Activated T-cell treated with anti-CD3 and anti-CD28 coated beads for 24 hours (primary cell): ENCODE data around the gene PSMB5.

ENCODE experiments used
- DNase-seq: peaks from one replicate; pipeline ENCODE4 v3.0.0-alpha.2; 2020; ENCODE audit warnings: low read depth

The PSMB5 gene

DNA sequence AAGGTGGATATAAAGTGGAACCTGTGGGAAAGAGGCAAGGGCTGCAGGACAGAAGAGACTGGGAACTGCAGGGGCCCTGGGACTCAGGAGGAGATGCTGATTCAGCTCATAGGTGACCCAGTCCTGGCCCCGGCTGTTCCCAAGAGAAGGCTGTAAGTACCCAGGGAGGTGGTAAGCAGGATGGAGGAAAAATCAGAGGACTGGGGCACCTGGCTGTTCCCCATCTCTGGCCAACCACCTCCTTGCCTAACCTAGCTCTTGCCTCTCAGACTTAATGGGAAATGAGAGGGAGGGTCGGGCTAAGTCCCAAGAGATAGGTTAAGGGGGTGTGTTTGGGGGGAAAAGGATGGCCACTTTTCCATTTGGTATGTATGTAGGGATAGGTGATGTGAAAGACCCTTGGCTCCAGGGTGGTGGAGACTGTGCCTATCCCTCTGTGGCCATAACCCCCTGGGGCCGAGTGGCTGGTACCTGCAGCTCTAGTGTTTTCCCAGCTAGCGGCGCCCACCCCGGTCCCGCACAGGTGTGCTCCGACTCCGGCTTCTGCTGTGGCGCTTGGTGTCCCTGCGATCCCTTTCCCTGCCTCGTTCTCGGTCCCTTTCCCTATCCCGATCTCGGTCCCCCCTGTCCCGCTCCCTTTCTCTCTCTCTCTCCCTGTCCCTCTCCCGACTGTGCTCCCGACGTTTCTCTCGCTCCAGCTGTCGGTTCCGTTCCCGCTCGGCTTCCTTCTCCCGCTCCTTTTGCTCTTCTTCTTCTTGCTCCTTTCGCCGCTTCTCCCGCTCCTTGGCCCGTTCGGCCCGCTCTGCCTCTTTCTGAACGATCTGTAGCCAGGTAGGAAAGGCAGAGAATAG, 24.2 kb upstream of the PSMB5 start:
- no peak for DNase-seq

DNA sequence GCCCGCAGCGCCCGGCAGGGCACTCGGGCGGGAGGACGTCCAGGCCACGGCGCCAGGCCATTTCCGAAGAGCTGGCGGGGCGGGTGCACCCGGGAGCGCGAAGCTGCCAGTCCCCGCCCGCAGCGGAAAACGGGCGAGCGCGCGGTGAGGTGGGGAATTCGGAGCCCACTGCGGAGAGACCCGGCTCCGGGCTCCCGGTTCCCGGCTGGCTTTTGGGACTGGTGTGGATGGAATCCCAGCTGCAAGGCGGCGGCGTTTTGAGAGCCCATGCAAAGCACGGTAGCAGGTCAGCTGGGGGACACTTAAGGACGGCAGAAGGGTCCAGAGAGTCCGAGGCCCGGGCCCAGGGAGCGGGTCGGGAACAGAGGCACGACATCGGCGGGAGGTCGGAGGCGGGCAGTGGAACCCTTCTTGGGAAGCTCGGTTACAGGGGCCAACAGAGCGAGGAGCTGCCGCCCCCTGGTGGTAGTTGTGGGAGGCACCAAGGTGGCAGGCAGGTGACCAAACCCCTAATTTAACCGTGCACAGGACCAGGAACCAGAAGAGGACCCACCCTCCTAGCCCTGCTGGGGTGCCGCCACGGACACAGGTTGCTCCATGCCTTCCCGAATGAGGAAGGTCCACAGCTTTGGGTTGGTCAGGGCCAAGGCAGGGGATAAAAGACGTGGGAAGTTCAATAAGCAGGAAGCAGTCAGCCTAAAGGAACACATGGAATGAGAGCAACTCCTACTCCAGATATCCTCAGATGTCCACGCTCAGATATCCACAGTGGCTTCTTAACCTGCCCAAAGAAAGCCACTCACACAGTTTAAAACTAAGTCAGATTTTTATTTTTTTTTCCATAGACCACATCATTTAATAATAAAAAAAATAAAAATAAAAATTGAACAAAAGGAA, 23.3 kb upstream of the PSMB5 start:
- DNase-seq: peak; percentile 79

DNA sequence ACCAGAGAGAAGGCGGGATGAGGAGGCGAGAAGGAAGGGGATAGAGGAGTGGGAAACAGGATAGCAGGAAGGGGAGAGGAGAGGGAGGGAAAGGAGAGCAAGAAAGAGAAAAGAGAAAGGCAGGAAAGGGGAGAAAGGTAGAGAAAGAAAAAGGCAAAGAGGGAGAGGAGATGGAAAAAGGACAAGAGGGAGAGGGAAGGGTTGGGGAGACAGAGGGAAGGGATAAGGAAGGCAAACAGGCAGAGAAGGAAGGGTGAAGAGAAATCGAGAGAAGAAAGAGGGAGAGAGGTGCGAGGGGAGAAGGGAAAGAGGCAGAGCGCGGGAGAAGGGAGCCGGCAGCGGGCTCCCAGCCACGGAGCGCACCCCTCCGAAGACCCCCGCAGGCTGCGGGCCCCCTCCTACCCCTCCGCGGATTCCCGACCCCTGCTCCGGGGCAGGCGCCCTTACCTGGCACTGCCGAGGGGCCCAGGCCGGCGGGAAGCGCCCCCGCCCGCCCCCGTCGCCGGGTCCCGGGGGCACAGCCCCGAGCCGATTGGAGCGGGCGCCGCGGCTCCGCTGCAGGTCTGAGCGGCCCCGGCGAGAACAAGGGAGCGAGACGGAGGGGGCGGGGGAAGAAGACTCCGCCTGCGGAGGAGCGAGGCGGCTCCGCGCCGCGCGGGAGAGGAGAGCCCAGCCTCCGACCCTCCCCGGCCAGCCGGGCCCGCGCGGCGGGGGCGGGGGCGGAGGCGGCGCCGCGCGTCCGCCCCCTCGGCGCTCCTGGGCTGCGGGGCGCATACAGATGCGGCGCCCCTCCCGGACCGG, 22.5 kb upstream of the PSMB5 start, which contains the start of gene CDH24:
CDH24 (minus strand) TSS at position 565 of the 801 bp plus-strand sequence. CDS start 1,787 bp downstream, outside the sequence.
- DNase-seq: peak; percentile 53

DNA sequence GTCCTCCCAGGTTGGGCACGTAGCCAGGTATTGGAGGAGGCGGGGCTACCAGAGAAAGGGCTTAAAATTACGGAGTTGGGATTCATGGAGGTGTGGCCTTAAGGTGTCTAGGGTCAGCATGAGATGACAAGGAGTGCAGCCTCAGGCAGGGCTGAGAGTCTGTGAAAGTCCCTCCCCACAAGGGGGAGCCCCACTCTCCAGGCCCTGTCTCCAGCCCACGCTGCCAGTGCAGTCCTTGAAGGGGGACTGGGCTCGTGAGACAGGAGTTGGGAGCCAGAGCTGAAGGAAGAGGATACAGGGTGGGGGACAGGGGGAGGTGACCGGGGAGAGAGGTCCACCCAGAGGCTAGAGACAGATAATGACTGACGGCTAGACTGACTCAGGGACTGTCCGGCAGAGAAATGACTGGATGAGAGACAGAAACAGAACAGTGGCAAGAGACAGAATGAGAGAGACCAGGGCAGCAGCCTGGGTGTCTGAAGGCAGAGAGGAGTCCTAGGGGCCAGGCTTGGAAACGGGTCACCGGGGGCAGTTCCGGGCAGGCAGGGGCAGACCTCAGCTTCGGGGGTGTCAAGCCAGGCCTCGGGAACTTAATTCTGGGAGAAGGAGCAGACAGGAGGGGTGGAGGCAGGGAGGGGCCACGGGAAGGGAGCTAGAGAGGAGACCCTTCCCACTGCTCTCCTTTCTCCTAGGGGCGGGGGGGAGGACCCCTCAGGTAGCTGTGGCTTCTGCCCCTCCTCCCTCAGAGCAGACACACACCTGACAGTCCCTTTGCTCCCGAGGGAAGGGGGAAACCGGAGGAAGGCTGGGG, 21.6 kb upstream of the PSMB5 start:
- DNase-seq: peak; percentile 51

DNA sequence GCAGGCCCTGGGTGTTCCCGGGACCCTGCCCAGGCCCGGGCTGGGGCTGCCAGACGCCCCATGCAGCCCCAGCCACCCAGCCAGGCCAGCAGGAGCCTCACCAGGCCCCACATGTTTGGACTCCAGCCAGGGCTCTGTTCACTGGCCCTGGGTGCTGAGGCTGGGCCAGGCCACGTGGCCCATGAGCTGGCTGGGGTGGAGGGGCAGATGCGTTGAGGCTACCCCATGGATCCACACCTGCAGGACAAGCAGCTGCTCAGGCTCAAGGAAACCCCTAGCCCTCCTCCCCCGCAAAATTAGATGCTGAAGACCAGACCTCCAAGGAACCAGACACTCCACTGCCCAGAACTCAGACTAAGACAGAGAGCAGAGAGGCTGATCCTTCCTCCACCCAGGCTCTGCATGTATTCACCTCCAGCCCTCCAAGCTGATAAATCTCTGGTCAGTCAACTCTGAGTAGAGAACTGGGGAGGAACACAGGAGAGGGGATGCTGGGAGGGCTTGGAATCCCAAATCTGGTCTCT, 21.0 kb upstream of the PSMB5 start:
- no peak for DNase-seq

DNA sequence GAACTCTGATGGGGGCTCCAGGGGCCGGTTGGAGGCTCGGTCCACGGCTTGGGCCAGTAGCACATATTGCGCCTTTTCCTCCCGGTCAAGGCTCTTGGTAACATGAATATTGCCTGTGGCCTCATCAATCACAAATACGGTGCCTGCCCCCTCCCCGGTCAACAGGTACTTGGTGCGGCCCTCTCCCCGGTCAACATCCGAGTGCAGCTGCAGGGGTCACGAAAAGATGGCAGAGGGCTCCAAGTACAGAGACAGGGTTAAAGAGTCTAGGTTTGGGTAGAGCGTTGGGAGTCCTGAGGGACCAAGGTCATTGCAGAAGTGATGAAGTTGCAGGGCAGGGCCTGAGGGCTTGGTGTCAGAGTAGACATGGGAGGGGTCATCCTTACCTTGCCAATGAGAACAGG, 20.4 kb upstream of the PSMB5 start:
- no peak for DNase-seq

DNA sequence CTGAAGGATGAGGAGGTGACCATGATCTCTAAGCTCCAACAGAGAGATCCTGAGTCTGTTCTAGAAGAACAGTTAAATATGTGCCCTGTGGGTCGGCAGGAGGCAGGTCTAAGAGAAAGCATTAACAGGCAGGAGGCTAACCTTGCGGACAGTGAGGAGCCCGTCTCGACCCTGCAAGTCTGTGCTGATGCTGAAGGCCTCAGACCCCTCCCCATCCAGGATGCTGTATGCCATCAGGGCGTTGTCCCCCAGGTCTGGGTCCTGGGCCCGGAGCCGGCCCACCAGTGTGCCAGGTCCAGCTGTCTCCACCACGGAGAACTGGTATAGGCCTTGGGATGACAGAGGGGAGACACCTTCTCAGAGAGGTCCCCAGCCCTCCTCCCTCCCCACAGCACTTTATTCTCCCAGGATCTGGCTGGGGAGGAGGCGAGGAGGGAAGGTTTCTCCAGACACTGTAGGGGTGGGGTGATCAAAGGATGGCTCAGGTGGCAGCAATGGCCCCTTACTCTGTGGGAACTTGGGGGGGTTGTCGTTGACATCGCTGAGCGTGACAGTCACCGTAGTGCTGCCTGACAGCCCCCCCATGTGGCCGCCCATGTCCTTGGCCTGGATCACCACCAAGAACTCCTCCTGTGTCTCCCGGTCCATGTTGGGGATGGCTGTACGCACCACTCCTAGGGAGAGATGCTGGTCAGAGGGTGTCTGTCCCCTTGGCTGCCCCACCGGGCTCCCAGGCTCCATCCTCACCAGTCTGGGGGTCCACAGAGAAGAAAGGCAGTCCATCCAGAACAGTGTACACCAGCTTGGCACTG, 19.5 kb upstream of the PSMB5 start:
- no peak for DNase-seq

DNA sequence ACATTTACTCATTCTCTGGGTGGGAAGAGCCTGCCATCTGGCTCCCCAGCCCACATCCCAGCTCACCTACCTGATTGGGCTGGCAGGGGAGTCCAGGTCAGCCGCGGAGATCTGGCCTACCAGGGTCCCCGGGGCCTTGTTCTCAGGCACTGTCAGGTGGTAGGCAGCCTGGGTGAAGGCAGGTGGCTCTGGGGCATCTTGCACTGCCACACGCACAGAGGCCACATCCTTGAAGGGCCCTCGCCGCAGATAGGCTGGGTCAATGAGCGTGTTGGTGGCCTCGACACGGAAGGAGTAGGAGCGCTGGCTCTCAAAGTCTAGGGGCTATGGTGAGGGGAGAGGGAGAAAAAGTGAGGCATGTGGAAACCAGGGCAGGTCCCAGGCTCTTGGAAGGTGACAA, 18.7 kb upstream of the PSMB5 start:
- no peak for DNase-seq

DNA sequence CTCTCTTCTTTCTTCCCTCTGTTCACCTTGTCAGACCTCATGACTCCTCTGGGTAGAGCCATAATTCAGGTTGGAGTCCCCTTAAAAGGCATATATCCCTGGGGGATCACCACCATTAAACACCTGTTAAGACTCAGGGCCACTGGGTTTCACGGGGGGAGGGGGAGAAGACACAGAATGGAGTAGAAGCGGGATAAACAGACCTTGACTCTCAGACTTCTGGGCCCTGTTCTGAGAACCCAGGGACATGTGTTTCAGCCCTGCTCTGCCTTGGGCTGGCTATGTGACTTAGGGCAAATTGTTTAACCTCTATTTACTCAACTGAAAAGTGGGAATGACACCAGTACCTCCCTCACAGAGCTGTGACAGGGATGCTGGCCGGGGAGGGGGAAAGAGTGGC, 18.0 kb upstream of the PSMB5 start:
- no peak for DNase-seq

DNA sequence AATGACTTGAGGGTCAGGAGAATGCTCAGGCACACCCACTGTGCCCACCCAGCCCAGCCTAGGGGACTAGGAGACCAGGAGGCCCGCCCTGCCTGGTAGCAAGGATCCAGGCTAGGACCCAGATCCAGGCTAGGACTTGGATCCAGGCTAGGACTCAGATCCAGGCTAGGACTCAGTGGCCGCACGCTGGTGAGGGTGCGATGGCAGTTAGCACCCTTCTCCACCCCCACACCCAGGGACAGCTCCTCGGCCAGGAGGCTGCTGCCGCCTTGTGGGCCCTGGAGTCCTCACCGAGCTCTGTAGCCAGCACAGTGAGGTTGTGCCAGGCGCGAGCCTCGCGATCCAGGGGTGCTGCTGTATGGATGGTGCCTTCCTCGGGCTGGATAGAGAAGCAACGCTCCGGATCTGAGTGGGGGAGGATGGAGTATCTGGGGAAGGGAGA, 17.5 kb upstream of the PSMB5 start:
- DNase-seq: no peak

DNA sequence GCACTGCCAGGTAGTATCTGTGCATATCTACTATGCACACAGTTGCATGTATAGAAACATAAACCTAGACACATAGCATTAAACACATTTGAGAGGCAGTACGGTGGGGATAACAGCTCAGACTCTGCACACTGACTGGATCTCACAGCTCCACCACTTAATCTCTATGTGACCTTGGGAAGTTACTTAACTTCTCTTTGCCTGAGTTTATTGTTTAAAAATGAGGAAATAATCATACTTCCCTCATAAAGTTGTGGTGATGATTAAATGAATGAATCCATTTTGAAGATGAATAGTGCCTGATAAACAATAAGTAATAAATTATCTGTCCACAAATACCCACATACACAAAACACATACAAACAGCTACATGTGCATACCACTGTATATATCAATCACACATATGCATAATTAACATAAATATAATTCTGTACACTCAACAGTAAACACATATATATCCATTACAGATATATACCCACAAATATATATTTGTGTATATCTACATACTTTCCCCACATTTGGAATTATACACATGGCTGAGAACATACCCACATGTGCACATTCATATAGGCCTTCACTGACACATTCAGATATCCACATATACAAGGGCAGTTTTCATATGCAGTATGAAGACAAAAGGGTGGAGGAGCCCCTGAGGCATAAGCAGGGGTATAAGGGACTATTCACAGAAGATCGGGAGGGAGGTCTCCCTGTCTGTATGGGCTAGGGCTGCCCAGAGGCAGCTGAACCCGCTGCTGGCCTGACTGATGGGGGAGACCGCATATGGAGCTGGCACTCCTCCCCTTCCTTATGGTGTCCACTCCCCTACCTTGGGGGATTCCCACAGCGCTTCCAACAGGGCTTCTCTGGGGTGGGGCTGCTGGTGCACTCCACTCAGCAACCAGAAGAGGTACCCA, 16.7 kb upstream of the PSMB5 start:
- DNase-seq: no peak

DNA sequence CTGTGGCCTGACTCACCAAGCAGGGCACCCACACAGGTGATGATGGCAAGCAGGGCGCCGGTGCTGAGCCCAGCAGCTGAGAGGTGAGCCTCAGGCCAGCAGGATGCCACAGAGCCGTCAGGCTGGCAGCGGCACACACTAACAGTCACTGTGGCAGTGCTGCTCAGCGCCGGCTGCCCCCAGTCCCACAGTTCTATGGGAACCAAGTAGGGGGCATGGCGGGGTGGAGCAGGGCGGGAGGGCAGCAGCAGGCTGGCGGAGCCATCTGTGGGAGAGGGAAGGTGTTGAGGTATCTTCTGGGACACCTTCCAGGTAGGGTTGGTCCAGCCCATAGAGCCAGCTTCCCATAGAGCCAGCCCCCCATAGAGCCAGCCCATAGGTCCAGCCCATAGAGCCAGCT, 14.3 kb upstream of the PSMB5 start:
- DNase-seq: no peak

DNA sequence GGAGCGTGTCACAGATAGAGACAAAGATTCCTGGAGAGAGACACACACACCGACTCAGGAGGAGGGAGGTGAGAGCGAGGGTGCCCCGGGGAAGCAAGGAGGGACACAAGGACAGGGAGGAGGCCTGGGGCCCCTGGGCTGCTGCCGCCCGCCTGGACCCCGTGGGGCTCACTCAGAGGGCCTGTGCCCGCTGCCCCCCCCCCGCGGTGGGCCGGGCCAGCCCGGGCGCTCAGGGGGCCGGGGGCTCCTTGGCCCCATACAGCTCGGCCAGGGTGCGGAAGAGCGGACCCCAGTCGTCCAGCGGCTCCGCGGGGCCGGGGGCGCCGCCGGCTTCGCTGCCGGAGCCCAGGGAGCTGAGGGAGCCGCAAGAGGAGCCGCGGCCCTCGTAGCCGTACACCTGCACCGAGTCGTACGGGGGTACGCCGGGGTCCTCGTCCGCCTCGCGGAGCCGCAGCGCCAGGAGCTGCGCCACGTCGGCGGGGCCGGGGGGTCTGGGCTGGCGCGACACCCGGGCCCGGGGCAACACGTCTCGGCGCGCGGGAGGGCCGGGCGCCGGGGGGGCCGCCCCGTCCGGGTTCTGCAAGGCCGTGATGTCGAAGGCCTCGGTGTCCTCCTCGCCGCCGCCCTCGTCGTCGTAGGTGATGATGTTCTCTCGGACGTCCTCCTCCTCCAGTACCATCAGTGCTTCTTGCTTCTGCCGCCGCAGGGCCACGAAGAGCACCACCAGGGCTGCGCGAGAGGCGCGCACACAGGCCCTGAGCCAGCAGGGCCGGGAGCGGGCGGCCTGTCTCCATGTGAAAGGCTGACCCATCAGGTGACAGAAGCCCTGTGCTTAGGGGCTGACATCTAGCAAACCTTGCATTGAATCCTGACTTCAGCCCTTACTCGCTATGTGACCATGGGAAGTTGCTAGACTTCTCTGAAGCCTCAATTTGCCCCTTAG, 13.3 kb upstream of the PSMB5 start:
- DNase-seq: no peak

DNA sequence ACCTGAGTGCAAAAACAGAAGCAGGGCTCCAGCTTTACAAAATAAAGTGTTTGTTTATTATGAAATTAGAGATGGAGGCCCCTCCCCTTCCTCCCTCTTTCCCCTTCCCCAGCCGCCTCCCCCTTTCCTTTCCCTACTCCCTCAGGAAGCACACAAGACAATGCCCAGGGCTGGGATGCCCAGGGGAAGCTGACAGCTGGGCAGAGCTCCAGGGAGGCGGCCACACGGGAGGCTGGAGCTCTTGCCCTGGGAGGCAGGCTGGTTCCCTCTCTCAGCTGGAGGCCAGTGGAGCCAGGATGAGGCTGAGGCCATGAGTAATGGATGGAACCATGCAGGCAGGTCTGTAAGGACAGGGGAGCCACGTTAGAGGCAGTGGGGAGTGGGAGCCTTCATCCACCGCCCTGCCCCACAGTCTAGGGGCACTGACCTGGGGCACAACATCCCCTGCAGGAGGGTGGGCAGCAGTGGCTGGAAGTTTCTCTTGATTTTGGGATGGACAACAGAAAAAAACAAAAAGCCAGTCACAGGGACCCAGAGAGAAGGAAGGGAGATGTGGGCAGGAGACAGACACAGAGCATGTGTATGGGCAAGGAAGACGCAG, 12.4 kb upstream of the PSMB5 start:
- DNase-seq: no peak

DNA sequence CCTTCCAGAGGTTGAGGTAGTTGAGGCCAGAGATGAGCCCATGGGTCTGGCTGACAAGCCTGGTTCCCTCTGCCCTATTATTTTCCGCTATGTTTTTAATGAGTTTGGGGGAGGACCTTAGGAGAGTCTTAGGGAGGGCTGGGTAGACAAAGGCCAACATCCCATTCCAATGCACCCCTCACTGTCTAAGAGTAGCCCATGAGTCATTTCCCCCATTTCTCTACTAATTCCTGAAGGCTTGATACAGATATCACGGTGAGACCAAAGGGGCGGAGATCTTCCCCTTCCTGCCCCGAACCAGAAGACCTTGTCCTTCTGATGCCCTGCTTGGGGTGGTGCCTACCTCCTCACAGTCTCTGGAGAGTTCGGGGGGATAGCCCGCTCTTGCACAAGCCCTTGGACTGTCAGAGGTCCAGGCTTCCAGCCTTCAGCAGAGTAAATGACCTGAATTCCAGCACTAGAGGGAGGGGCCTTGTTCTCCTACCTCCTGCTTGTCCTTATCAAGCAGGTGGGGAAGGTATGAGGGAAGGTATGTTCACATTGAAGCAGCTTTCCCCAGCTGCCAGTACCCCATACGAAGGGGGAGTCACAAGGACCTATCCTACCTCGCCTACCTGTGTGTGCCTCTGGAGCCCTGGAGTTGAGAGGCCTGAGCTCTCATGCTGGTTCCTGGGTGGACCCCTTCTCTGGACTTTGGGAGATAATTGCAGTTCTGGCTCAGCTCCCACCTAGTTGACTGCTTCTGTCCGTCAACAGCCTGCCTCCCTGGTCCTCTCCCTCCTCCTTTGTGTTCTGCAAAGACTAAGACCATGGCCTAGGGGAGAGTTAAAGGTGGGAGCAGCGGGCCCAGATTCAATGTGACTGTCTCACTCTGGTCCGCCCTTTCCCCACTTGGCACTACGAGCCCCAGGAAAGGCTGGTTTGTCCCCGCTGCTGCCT, 11.0 kb upstream of the PSMB5 start:
- no peak for DNase-seq

DNA sequence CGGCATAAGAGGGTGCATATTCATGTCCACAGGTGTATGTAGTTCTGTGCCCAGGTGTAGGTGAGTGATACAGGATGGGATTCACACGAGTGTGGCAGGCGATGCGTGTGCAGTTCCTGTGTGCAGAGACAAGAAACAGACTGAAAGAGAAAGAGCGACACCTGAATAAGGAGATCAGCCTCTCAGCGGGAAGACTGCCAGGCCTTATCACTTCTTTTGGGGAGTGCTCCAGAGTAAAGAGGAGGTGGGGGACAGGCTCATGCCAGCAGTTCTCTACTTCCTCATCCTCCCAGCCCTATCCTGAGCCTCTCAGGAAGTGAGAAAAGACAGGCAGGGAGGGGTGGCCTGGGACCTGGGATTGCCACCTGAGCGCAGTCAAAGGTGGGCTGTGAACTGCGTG, 10.1 kb upstream of the PSMB5 start:
- no peak for DNase-seq
